D721Med (cell line): ENCODE data around the gene ZSCAN10.
"Not testable (repeated sequence)": the region's sequence is repeated elsewhere in the genome, so short reads cannot be mapped to it uniquely, and the experiment has no call there.

ENCODE experiments used
- DNase-seq: peaks from one replicate; pipeline ENCODE4 v3.0.0; 2011; ENCODE audit warnings: low spot score; ENCODE audit not compliant: insufficient read length
- FAIRE-seq: peaks from 2 replicates; lab custom pipeline; 2011; peaks lifted over from hg19 to GRCh38; lab: Jason Lieb, UNC
- TF ChIP-seq, protein P1 (sequence below): IDR thresholded peaks from 2 replicates; pipeline ENCODE4 v1.5.1; 2012; ENCODE audit warnings: mild to moderate bottlenecking, control low read depth; ENCODE audit not compliant: insufficient read depth; ENCODE audit errors: missing control alignments

Gene ZSCAN10

DNA sequence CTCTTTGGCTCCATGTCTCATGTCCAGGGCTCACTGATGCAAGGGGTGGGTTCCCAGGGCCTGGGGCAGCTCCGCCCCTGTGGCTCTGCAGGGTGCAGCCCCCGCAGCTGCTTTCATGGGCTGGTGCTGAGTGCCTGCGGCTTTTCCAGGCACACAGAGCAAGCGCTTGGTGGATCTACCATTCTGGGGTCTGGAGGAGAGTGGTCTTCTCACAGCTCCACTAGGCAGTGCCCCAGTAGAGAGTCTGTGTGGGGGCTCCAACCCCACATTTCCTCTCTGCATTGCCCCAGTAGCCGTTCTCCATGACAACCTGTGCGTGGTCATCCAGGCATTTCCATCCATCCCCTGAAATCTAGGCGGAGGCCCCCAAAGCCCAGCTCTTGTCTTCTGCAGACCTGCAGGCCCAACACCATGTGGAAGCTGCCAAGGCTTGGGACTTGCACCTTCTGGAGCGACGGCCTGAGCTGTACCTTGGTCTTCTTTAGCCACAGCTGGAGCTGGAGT lies 28.4 kb downstream of the ZSCAN10 start:
- DNase-seq (no peak), FAIRE-seq (no peak)
- TF ChIP-seq, protein P1, sequence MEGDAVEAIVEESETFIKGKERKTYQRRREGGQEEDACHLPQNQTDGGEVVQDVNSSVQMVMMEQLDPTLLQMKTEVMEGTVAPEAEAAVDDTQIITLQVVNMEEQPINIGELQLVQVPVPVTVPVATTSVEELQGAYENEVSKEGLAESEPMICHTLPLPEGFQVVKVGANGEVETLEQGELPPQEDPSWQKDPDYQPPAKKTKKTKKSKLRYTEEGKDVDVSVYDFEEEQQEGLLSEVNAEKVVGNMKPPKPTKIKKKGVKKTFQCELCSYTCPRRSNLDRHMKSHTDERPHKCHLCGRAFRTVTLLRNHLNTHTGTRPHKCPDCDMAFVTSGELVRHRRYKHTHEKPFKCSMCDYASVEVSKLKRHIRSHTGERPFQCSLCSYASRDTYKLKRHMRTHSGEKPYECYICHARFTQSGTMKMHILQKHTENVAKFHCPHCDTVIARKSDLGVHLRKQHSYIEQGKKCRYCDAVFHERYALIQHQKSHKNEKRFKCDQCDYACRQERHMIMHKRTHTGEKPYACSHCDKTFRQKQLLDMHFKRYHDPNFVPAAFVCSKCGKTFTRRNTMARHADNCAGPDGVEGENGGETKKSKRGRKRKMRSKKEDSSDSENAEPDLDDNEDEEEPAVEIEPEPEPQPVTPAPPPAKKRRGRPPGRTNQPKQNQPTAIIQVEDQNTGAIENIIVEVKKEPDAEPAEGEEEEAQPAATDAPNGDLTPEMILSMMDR: no peak

DNA sequence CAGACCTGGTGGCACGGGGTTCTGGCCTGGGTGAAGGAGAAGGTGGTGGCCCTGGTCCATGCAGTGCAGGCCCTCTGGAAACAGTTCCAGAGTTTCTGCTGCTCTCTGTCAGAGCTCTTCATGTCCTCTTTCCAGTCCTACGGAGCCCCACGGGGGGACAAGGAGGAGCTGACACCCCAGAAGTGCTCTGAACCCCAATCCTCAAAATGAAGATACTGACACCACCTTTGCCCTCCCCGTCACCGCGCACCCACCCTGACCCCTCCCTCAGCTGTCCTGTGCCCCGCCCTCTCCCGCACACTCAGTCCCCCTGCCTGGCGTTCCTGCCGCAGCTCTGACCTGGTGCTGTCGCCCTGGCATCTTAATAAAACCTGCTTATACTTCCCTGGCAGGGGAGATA lies 29.9 kb downstream of the ZSCAN10 start:
- FAIRE-seq, DNase-seq: not testable (repeated sequence)

DNA sequence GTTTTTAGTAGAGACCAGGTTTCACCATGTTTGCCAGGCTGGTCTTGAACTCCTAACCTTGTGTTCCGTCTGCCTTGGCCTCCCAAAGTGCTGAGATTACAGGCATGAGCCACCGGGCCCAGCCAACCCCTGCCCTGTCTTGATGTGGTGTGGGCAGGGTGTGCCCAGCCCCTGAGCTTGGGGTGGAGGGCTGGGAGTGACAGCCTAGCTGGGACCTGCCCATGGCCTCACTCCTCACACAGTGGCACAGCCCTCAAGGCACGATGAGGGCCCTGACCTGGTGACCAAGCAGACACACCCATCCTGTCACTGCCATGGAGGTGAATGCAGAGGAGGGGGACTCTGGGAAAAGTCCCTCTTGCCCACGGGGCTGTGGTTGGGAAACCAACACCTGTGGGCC lies 30.6 kb downstream of the ZSCAN10 start:
- no peak for DNase-seq
- TF ChIP-seq, protein P1: no peak
- no peak for FAIRE-seq

DNA sequence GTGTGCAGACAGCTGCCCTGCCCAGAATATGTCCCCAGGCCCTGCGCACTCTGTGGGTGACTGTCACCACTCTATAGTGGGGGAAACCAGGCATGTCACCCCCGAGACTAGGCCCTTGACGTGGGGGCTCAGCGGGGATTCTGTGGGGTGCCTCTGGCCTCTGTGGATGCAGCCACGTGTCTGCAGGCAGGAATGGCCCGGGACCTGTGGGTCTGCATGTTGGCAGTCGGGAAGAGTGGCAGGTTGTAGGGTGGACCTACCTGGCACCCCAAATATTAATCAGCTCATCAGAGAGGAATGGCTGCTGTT lies 32.7 kb downstream of the ZSCAN10 start:
- DNase-seq: no peak
- no peak for FAIRE-seq
- TF ChIP-seq, protein P1: no peak

DNA sequence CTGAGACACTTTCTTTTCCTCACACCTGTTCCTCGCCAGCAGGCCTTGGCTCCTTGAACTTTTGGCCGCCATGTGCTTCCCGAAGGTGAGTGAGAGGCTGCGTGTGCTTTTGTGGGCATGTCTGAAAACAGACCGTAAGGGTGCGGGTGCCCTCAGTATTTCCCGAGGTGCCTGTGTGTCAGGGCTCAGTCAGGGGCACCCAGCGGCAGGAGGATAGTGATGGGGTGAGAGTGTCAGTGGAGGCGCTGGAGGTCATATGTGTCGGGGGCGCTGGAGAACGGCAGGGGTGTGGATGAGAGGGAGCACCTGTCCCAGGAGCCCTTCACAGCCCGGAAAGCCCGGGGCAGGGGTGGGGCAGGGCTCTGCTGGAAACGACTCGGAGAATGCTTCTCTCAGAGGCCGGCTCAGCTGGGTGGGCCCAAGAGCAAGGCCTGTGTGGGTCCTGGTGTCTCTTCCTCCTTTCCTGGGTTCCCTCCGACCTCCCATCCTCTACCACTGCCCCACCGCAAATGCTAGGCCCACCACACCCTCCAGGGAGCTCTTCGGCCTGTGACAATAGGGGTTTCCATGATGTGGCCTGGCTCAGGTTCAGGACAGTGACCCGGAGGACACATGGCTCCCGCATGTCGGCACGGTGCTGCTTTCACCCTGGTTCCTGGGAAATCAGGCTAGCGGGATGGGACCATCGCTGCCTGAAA lies 33.2 kb downstream of the ZSCAN10 start:
- DNase-seq: no peak
- TF ChIP-seq, protein P1: no peak
- no peak for FAIRE-seq

DNA sequence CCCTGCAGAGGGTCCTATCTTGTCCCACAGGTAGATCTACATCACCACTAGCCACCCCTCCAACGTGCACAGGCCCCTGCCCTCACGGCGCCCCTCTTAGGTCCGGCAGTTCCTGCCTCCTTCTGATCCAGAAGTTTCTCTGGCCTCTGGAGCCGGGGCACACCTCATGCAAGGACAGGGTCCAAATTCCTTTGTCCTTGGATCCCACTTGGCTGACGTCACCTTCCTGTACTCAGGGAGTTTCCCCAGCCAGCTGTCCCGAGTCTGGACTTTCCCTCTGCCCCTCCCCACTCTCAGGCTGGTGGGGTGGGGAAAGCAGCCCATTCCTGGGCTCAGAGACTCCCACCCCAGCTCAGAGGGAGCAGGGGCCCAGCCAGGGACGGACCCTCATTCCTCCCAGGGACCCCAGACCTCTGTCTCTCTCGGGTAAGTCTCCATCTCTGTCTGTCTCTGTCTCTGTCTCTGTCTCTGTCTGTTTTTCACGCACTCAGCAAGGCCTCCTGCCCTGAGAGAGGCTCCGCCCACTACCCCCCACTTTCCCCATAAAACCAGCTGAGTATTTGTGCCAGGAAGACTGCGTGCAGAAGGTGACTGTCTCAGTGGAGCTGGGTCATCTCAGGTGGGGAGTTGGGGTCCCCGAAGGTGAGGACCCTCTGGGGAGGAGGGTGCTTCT lies 33.9 kb downstream of the ZSCAN10 start, which contains the start of gene IL32:
Gene IL32, plus strand, starts transcription at position 572 of the 673 bp plus-strand sequence. CDS start 172 bp downstream, outside the sequence.
- TF ChIP-seq, protein P1: no peak
- FAIRE-seq (no peak), DNase-seq (no peak)

DNA sequence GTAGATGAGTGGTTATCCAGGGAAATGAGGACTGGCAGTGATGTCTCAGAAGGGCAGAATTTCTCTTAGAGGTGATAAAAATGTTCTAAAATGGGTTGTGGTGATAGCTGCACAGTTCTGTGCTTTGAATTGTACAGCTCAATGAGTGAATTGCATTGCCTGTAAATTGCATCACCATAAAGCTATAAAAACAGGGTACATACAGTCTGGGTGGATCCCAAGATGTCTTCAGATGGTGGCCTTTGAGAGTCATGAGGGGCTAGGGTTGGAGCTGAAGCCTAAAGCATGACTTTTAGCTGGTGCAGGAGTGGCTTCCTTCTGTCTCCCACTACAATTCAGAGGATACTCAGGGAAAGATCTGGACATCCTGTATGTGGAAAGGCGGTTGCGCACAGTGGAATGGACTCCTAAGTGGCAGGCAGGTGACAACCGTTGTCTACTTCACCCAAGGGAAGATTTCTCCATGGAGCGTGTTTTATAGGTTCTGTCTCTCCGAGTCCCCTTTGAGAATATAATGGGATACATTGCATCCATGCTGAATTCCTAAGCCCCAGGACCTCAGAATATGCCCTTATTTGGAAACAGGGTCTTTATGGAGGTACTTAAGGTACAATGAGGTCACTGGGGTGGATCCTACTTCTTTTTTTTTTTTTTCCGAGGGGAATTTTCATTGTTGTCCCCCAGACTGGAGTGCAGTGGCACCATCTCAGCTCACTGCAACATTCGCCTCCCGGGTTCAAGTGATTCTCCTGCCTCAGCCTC lies 35.3 kb downstream of the ZSCAN10 start:
- TF ChIP-seq, protein P1: no peak
- DNase-seq (no peak), FAIRE-seq (no peak)
